SHP77 treated with DMSO at 0.1 percent for 48 hours (cell line): ENCODE results near the gene CXCL3.
"Not testable (repeated sequence)": the region's sequence is repeated elsewhere in the genome, so short reads cannot be mapped to it uniquely, and the experiment has no call there.

Experiments used
- DNase-seq: peaks from one replicate; lab custom pipeline; 2025; lab: John Stamatoyannopoulos, UW

Gene CXCL3

GRCh38 chr4:74038425-74039314, at the start of gene CXCL3:
CXCL3 (minus strand) TSS chr4:74038689; CDS start chr4:74038611, 78 bp downstream.
- no peak for DNase-seq

- DNase-seq: no peak
These were observed 49.0 kb upstream of the CXCL3 start for GRCh38 chr4:74087481-74087880.

- no peak for DNase-seq
These were observed 47.2 kb upstream of the CXCL3 start for GRCh38 chr4:74085669-74086068.

- DNase-seq: no peak
These were observed 46.5 kb upstream of the CXCL3 start for GRCh38 chr4:74084984-74085383.

GRCh38 chr4:74083546-74083945, 45.1 kb upstream of the CXCL3 start:
- DNase-seq: no peak

GRCh38 chr4:74081035-74081434, 42.5 kb upstream of the CXCL3 start:
- no peak for DNase-seq

- DNase-seq: not testable (repeated sequence)
These were observed 41.9 kb upstream of the CXCL3 start for GRCh38 chr4:74080351-74080750.

GRCh38 chr4:74079024-74079423, 40.5 kb upstream of the CXCL3 start:
- not testable (repeated sequence) for DNase-seq

GRCh38 chr4:74073358-74073757, 34.9 kb upstream of the CXCL3 start:
- DNase-seq: no peak

- DNase-seq: no peak
These were observed 34.2 kb upstream of the CXCL3 start for GRCh38 chr4:74072739-74073138.

- no peak for DNase-seq
These were observed 29.1 kb upstream of the CXCL3 start for GRCh38 chr4:74067586-74067985.

- DNase-seq: no peak
These were observed 27.7 kb upstream of the CXCL3 start for GRCh38 chr4:74066232-74066631.

GRCh38 chr4:74065115-74065642, 26.7 kb upstream of the CXCL3 start:
- no peak for DNase-seq

GRCh38 chr4:74063859-74064258, 25.4 kb upstream of the CXCL3 start:
- DNase-seq: no peak

- DNase-seq: no peak
These were observed 24.5 kb upstream of the CXCL3 start for GRCh38 chr4:74062953-74063352.

- no peak for DNase-seq
These were observed 22.9 kb upstream of the CXCL3 start for GRCh38 chr4:74061430-74061829.

GRCh38 chr4:74059161-74059829, 20.8 kb upstream of the CXCL3 start:
- no peak for DNase-seq

- no peak for DNase-seq
These were observed 19.7 kb upstream of the CXCL3 start for GRCh38 chr4:74058048-74058651.

GRCh38 chr4:74057588-74057987, 19.1 kb upstream of the CXCL3 start:
- DNase-seq: no peak

- no peak for DNase-seq
These were observed 18.5 kb upstream of the CXCL3 start for GRCh38 chr4:74056858-74057562.

- DNase-seq: no peak
These were observed 17.8 kb upstream of the CXCL3 start for GRCh38 chr4:74056114-74056857.
